Endothelial cell of umbilical vein (primary cell): Measurements from ENCODE around the gene FTO. TPM values are rescaled to one million over a fixed set of nuclear protein-coding genes. Genes with fewer than 3 reads are reported as not detected.

Experiments used
- BruUV-seq: library from RNA; stranded (reverse); fragments of 400-500 nt; replicated peaks from 2 replicates; lab custom pipeline; 2021; lab: Mats Ljungman, UMichigan
- CTCF ChIA-PET: fragments of 300-600, 350-600 bp; sonication (Branson Sonifier 250); formaldehyde crosslinking; loops from one replicate; lab custom pipeline; 2021; ENCODE audit warnings: antibody characterized with exemption, inconsistent platforms; lab: Charles Lee
- POLR2A ChIA-PET: fragments of 300-600, 350-600 bp; sonication (Branson Sonifier 250); formaldehyde crosslinking; loops from one replicate; lab custom pipeline; 2021; ENCODE audit warnings: antibody characterized with exemption, inconsistent platforms; lab: Charles Lee
- DNase-seq: peaks from one replicate; pipeline ENCODE4 v3.0.0-alpha.2; 2011; ENCODE audit warnings: low read depth, low spot score
- FAIRE-seq: peaks from 2 replicates; lab custom pipeline; 2011; peaks lifted over from hg19 to GRCh38; lab: Jason Lieb, UNC
- H2AFZ ChIP-seq: 2 replicates; pipeline ENCODE4 v1.6.0; 2012; ENCODE audit warnings: low read depth, low read length, control low read depth, inconsistent platforms
- H3K27ac ChIP-seq: 2 replicates; pipeline ENCODE4 v1.5.1; 2011; ENCODE audit warnings: low read depth, mild to moderate bottlenecking, control low read depth, low read length, moderate library complexity; ENCODE audit not compliant: insufficient read depth
- H3K27me3 ChIP-seq, 2 experiments: 2 replicates each; pipeline versions ENCODE4 v1.6.0 to v1.6.1; 2011; ENCODE audit warnings: low read length in 2 of 2, mixed read lengths in 1 of 2; ENCODE audit not compliant: control insufficient read depth in 2 of 2, insufficient read depth in 2 of 2
- H3K36me3 ChIP-seq, 2 experiments: 2 replicates in 1 of 2; 3 replicates in 1 of 2; pipeline ENCODE4 v1.5.1; 2011; ENCODE audit warnings: low read length in 2 of 2, mild to moderate bottlenecking in 1 of 2, moderate library complexity in 1 of 2; ENCODE audit not compliant: control insufficient read depth in 2 of 2, insufficient read depth in 2 of 2; ENCODE audit errors: extremely low read depth in 1 of 2
- H3K4me1 ChIP-seq: 3 replicates; pipeline ENCODE4 v1.5.1; 2011; ENCODE audit warnings: mild to moderate bottlenecking, low read length; ENCODE audit not compliant: control insufficient read depth, insufficient read depth; ENCODE audit errors: extremely low read depth
- H3K4me2 ChIP-seq: 2 replicates; pipeline ENCODE4 v1.6.1; 2011; ENCODE audit warnings: low read length, control low read depth, mixed read lengths; ENCODE audit not compliant: insufficient read depth
- H3K4me3 ChIP-seq, 3 experiments: fragments of 200-600 bp in 1 of 3; sonication (generic), shearing (Covaris generic) in 1 of 3; replicated peaks in 1 of 3; 2 replicates each; pipeline ENCODE4 v1.5.1; 2011 to 2016; ENCODE audit warnings: control low read depth in 3 of 3, low read length in 3 of 3, mild to moderate bottlenecking in 2 of 3, inconsistent platforms in 1 of 3, low read depth in 1 of 3, moderate library complexity in 1 of 3; ENCODE audit not compliant: insufficient read depth in 1 of 3
- H3K79me2 ChIP-seq: 2 replicates; pipeline ENCODE4 v1.6.0; 2012; ENCODE audit warnings: low read length, inconsistent platforms; ENCODE audit not compliant: control insufficient read depth, insufficient read depth
- H3K9ac ChIP-seq: replicated peaks from 2 replicates; pipeline ENCODE3; 2011; ENCODE audit warnings: low read length, control low read depth; ENCODE audit not compliant: insufficient read depth; ENCODE audit errors: extremely low read depth
- H3K9me1 ChIP-seq: replicated peaks from 3 replicates; pipeline ENCODE4 v1.6.0; 2011; ENCODE audit warnings: mild to moderate bottlenecking, low read length; ENCODE audit not compliant: control insufficient read depth, insufficient read depth; ENCODE audit errors: extremely low read depth
- H3K9me3 ChIP-seq: replicated peaks from 2 replicates; pipeline ENCODE4 v1.5.1; 2012; ENCODE audit warnings: low read length, inconsistent platforms; ENCODE audit not compliant: control insufficient read depth, insufficient read depth
- H4K20me1 ChIP-seq: replicated peaks from 2 replicates; pipeline ENCODE3; 2011; ENCODE audit warnings: mild to moderate bottlenecking, low read length; ENCODE audit not compliant: control insufficient read depth, insufficient read depth; ENCODE audit errors: extremely low read depth
- CTCF ChIP-seq, 2 donors: IDR thresholded peaks; 1 replicate in 1 of 2; 2 replicates in 1 of 2; pipeline ENCODE4 v1.5.1; 2011; ENCODE audit warnings: low read length in 2 of 2, mild to moderate bottlenecking in 2 of 2, moderate library complexity in 2 of 2, control low read depth in 1 of 2, inconsistent platforms in 1 of 2, low read depth in 1 of 2; ENCODE audit not compliant: insufficient read depth in 1 of 2; ENCODE audit errors: extremely low read depth in 1 of 2
- EZH2 ChIP-seq: IDR thresholded peaks from 2 replicates; pipeline ENCODE4 v1.6.1; 2012; ENCODE audit warnings: borderline replicate concordance, low read depth, mild to moderate bottlenecking, moderate library complexity, low read length, inconsistent platforms; ENCODE audit not compliant: severe bottlenecking
- GATA2 ChIP-seq: IDR thresholded peaks from 2 replicates; pipeline ENCODE4 v1.7.0; 2011; ENCODE audit warnings: low read depth, mild to moderate bottlenecking, moderate library complexity, mixed read lengths, low read length; ENCODE audit not compliant: insufficient read length, insufficient read depth
- JUN ChIP-seq: IDR thresholded peaks from 2 replicates; pipeline ENCODE4 v1.6.1; 2011; ENCODE audit warnings: borderline replicate concordance, low read depth; ENCODE audit not compliant: insufficient read length, insufficient read depth
- MAX ChIP-seq: IDR thresholded peaks from 2 replicates; pipeline ENCODE4 v1.6.1; 2011; ENCODE audit not compliant: insufficient read depth, insufficient read length
- MYC ChIP-seq: IDR thresholded peaks from one replicate; pipeline ENCODE4 v1.6.1; 2011; ENCODE audit warnings: mild to moderate bottlenecking, low read depth, low read length
- POLR2AphosphoS5 ChIP-seq: IDR thresholded peaks from 2 replicates; pipeline ENCODE4 v1.6.1; 2012; ENCODE audit warnings: low read depth, mild to moderate bottlenecking, control low read depth, low read length, moderate library complexity; ENCODE audit not compliant: insufficient read depth
- dilution Hi-C: fragments of 300-500 bp; cut with MboI; formaldehyde crosslinking; loops from one replicate; pipeline ENCODE4 v1.15.0; 2019; ENCODE audit warnings: low sequenced_read_pairs; ENCODE audit not compliant: extremely low pct_ligation_motif_present
- intact Hi-C: fragments of 100-400 bp; cut with micrococcal nuclease; formaldehyde crosslinking; loops from one replicate; pipeline ENCODE4 v1.10.0; 2022
- polyA plus RNA-seq, 4 experiments: library from polyadenylated mRNA; depleted of rRNA in 3 of 4; stranded (reverse) in 3 of 4; unstranded in 1 of 4; fragments of >200 nt; gene quantifications; 2 replicates each; pipeline versions ENCODE4 v1.2.1 to v1.2.3, GENCODE V29; 2011 to 2012; ENCODE audit warnings: missing spikeins in 1 of 4
- total RNA-seq: library from RNA; stranded (reverse); gene quantifications from 2 replicates; pipeline ENCODE4 v1.2.3, GENCODE V29; 2021

FTO gene
- total and polyA plus RNA-seq, 2 donors (not counting 3 experiments of a cell fraction or from before 2014, with no cell fraction given): 48.6 to 87.1 TPM

GRCh38 chr16:53771655-53772497, 67.9 kb downstream of the FTO start:
- H3K36me3 ChIP-seq: no peaks in the 10 kb centered on the region
- BruUV-seq: no TSS peak
- no peak overlapping the region for H3K4me3 ChIP-seq
- H3K9me3 ChIP-seq: no peaks in the 10 kb centered on the region
- dilution Hi-C loops: no loop called here
- FAIRE-seq (no peak), DNase-seq (no peak)
- no peak overlapping the region for H2AFZ ChIP-seq
- H4K20me1 ChIP-seq: no peaks in the 10 kb centered on the region
- TF ChIP-seq POLR2AphosphoS5: no peak
- no peak for TF ChIP-seq EZH2
- H3K9me1 ChIP-seq: no peaks in the 10 kb centered on the region
- H3K27ac ChIP-seq: no peak overlapping the region
- ChIA-PET CTCF (interaction anchor here (0.8 to 5.6 kb wide), 4 partner anchors 28 to 222 kb away, joined by 4 to 36 read pairs (median 9); no protein-coding TSS in a partner anchor), POLR2A (no interaction called here)
- peaks cover 7% of the 10 kb centered on the region for H3K4me1 ChIP-seq
- H3K9ac ChIP-seq: no peak overlapping the region
- intact Hi-C loops: loop anchor here (2.0 to 5.0 kb wide), 4 partner anchors 121 to 1157 kb away; no protein-coding TSS in a partner anchor
- no peak overlapping the region for H3K4me2 ChIP-seq
- H3K79me2 ChIP-seq: peaks cover 19% of the 10 kb centered on the region
- H3K27me3 ChIP-seq: no peaks in the 10 kb centered on the region

DNA sequence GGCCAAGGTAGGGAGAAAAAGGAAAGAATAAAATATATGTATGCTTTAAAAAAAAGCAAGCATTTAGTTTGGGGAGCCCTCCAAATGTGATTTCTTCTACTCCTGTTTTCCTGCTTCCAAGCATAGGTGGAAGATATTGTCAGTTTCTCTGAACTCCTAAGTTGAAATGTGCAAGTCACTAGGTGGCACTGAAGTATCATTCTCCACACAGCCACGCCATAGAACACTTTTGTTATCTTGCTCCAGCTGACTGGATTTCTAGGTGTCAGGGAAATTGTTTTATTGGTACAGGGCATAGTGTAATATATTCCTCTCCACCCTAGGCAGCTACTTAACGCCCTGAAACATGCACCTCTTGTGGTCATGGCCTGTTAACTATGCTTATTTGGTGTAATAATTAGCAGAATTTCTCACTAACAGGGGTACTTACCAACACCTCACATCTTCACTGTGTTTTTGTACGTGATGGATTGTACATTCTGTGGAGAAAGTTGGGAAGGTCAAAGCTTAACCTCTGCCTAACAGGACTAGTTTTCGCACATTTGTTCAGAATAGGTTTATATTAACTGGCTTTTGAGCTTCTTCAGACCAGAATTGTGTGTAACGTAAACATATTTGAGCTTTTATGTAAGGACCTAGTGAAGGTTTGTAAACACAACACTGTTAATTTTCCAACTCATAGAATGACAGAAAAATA, 69.3 kb downstream of the FTO start:
- Histone ChIP-seq H4K20me1 (no peaks in the 10 kb centered on the region), H3K9me3 (no peaks in the 10 kb centered on the region), H3K36me3 (no peaks in the 10 kb centered on the region), H3K4me1 (peaks cover 7% of the 10 kb centered on the region), H3K79me2 (peaks cover 22% of the 10 kb centered on the region), H2AFZ (no peak overlapping the region), H3K27me3 (no peaks in the 10 kb centered on the region), H3K9ac (no peak overlapping the region), H3K4me2 (no peak overlapping the region), H3K27ac (no peak overlapping the region), H3K4me3 (no peak overlapping the region), H3K9me1 (no peaks in the 10 kb centered on the region)
- DNase-seq (peak; percentile 79), FAIRE-seq (peak; percentile 88)
- intact Hi-C loops (loop anchor here (1.0 to 5.0 kb wide), 8 partner anchors 120 to 1485 kb away; no protein-coding TSS in a partner anchor), dilution Hi-C loops (no loop called here)
- ChIA-PET CTCF (interaction anchor here (0.6 to 5.6 kb wide), 22 partner anchors 11 to 1692 kb away, joined by 3 to 36 read pairs (median 4); partner anchors contain the start of gene IRX5), POLR2A (no interaction called here)
- no peak for TF ChIP-seq GATA2
- peak; percentile 35 to 56 for TF ChIP-seq CTCF (IDR thresholded peaks at IDR 0.05; ENCODE audit: extremely low read depth in 1 of 2, insufficient read depth in 1 of 2, low read depth in 1 of 2, low read length in 2 of 2)
- TF ChIP-seq JUN: no peak
- TF ChIP-seq MYC: no peak
- TF ChIP-seq POLR2AphosphoS5: no peak
- TF ChIP-seq MAX: no peak
- no TSS peak for BruUV-seq
